ENCODE results near the gene SPARCL1. TPM values are rescaled to one million over a fixed set of nuclear protein-coding genes. Genes with fewer than 3 reads are reported as not detected.

The SPARCL1 gene
- total and polyA plus RNA-seq, 2 donors (not counting 3 experiments of a cell fraction or from before 2014, with no cell fraction given) = not detected

- intact Hi-C loops (cut with micrococcal nuclease) = no loop called here
- POLR2A ChIA-PET = no interaction called here
- H2AFZ ChIP-seq (ENCODE audit: low read depth, low read length) = no peak overlapping the region
- H3K4me3 ChIP-seq (replicated peaks in 1 of 3; ENCODE audit: insufficient read depth in 1 of 3, low read depth in 1 of 3, low read length in 3 of 3) = no peak overlapping the region
- dilution Hi-C loops (cut with MboI; ENCODE audit: extremely low pct_ligation_motif_present, low sequenced_read_pairs) = no loop called here
- H3K79me2 ChIP-seq (ENCODE audit: control insufficient read depth, insufficient read depth, low read length) = no peaks in the 10 kb centered on the region
- DNase-seq (ENCODE audit: low read depth, low spot score) (no peak), FAIRE-seq (no peak)
- BruUV-seq (replicated peaks) = no TSS peak
- no peaks in the 10 kb centered on the region for H3K9me1 ChIP-seq (replicated peaks; ENCODE audit: control insufficient read depth, extremely low read depth, insufficient read depth, low read length)
- CTCF ChIA-PET = no interaction called here
- H3K4me1 ChIP-seq (ENCODE audit: control insufficient read depth, extremely low read depth, insufficient read depth, low read length) = no peaks in the 10 kb centered on the region
- peaks cover 0 to 5% of the 10 kb centered on the region in 2 experiments for H3K27me3 ChIP-seq (ENCODE audit: control insufficient read depth in 2 of 2, insufficient read depth in 2 of 2, low read length in 2 of 2)
- no peaks in the 10 kb centered on the region for H4K20me1 ChIP-seq (replicated peaks; ENCODE audit: control insufficient read depth, extremely low read depth, insufficient read depth, low read length)
- H3K36me3 ChIP-seq (ENCODE audit: control insufficient read depth in 2 of 2, extremely low read depth in 1 of 2, insufficient read depth in 2 of 2, low read length in 2 of 2) = no peaks in the 10 kb centered on the region
- H3K9me3 ChIP-seq (replicated peaks; ENCODE audit: control insufficient read depth, insufficient read depth, low read length) = no peaks in the 10 kb centered on the region
- TF ChIP-seq CTCF (IDR thresholded peaks at IDR 0.05; ENCODE audit: extremely low read depth in 1 of 2, insufficient read depth in 1 of 2, low read depth in 1 of 2, low read length in 2 of 2) (no peak), JUN (IDR thresholded peaks at IDR 0.05; ENCODE audit: borderline replicate concordance, insufficient read depth, insufficient read length, low read depth) (no peak), POLR2AphosphoS5 (IDR thresholded peaks at IDR 0.05; ENCODE audit: insufficient read depth, low read depth, low read length) (no peak), GATA2 (IDR thresholded peaks at IDR 0.05; ENCODE audit: insufficient read depth, insufficient read length, low read depth, low read length) (no peak), EZH2 (IDR thresholded peaks at IDR 0.05; ENCODE audit: borderline replicate concordance, low read depth, low read length, severe bottlenecking) (no peak), POLR2A (IDR thresholded peaks at IDR 0.05; ENCODE audit: low read depth, low read length) (no peak)
- TF ChIP-seq, protein P1, sequence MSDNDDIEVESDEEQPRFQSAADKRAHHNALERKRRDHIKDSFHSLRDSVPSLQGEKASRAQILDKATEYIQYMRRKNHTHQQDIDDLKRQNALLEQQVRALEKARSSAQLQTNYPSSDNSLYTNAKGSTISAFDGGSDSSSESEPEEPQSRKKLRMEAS (IDR thresholded peaks at IDR 0.05; ENCODE audit: insufficient read depth, insufficient read length) = no peak
- no peak overlapping the region for H3K27ac ChIP-seq (ENCODE audit: insufficient read depth, low read depth, low read length)
- no peak overlapping the region for H3K9ac ChIP-seq (replicated peaks; ENCODE audit: extremely low read depth, insufficient read depth, low read length)
- H3K4me2 ChIP-seq (ENCODE audit: insufficient read depth, low read length) = no peak overlapping the region
Measured at GRCh38 chr4:87525636-87526295, 3.4 kb downstream of the SPARCL1 start.

Data from endothelial cell of umbilical vein (primary cell).